ENCODE data around the gene BTBD1.
A peak's percentile ranks its signal among the peaks of the same experiment; 100 is the strongest.

BTBD1 gene

GRCh38 chr15:82995938-82996337 lies 71.1 kb downstream of the BTBD1 start:
- DNase-seq (ENCODE audit: low read depth in 1 of 2, low spot score in 1 of 2): no peak

DNA sequence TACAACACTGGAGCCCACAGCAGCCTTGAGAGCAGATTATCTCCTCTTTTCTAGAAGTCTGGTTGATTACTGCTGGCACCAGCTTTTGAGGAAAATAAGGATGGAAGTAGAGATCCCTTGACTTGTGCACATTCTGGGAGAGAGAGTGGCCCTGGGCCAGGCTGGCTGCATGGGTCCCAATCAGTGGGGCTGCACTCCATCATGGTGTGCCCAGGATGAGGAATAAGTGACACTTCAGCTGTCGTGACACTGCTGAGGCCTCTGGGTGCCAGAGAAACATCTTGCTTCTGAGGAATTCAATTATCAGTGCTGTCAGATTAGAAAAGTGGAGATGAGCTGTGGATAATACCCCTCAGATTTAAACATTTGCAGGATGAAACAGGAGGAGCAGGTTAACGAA lies 72.0 kb downstream of the BTBD1 start:
- no peak for DNase-seq (ENCODE audit: low read depth in 1 of 2, low spot score in 1 of 2)

DNA sequence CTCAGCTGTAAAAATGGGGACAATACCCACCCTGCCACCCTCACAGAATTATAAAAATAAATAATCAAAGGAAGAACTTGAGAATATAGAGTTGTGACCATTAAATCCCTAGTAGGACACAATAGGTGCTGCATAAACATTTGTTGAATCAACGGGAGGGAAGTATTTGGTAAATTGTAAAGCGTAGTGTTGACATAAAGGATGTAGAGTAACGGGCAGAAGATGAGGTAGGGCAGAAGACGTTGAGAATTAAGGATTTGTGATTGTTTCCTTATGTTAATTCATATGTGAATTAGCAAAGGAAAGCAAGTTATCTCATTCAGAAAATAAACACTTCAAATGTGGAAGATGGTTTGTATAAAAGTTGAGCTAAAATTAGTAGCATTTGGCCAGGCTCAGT lies 73.9 kb downstream of the BTBD1 start:
- no peak for DNase-seq (ENCODE audit: low read depth in 1 of 2, low spot score in 1 of 2)

- no peak for DNase-seq (ENCODE audit: low read depth in 1 of 2, low spot score in 1 of 2)
These were observed 74.5 kb downstream of the BTBD1 start for GRCh38 chr15:82992436-82992998.

DNA sequence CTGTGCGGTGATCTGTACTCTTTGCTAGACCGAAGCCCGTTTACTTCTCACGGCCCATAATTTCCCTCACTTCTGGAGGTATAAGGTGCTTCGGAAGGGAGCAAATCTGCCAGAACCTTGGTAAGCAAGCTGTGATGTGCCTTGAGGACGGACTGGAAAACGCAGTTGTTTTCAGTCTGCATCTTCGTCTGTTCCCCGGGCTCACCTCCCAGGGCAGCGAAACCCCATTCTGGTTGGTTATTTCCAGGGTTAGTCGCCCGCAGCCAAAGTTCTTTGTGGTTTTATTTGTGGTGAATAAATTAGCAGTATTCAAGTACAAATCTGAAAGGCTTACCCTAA lies 80.6 kb downstream of the BTBD1 start:
- DNase-seq (ENCODE audit: low read depth in 1 of 2, low spot score in 1 of 2): no peak

DNA sequence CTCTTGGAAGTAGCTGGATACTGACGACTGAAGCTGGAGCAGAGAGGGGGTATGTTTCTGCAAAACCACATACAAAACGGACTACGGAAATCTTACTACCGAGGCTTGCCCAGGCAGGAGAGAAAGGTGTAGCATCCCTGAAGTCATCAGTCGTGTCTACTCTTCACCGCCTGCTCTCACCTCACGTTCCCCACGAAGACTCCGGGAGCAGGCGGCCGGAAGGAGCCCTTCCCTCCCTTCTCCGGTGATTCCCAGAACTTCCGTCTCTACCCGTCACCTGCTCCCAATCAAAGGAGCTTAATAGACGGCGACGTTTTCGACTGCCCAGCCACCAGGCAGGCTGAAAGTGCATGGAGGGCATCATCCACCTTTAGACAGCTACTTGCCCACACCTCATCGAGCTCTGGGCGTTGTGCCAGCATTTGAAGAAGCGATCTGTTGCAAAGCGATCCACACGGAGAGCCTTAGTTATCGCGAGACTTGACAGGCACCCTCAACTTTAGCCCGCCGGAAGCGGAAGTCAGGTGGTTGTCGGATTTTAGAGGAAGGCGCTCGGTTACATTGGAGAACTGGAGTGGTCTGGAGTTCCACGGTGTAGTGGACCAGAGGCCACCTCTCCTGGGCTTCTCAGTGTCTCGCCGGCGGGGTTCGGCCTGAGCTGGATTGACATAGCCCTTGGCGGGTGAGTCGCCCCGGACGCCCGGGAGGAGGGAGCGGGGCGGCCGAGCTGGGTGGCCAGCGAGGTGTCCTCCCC lies 81.2 kb downstream of the BTBD1 start, which contains the start of gene RAMAC:
TSS of gene RAMAC (plus strand) at position 523 of the 754 bp plus-strand sequence. CDS start 2,809 bp downstream, outside the sequence.
- peak; percentile 71 to 79 for DNase-seq (ENCODE audit: low read depth in 1 of 2, low spot score in 1 of 2)

GRCh38 chr15:82980981-82981380 lies 86.1 kb downstream of the BTBD1 start:
- no peak for DNase-seq (ENCODE audit: low read depth in 1 of 2, low spot score in 1 of 2)

DNA sequence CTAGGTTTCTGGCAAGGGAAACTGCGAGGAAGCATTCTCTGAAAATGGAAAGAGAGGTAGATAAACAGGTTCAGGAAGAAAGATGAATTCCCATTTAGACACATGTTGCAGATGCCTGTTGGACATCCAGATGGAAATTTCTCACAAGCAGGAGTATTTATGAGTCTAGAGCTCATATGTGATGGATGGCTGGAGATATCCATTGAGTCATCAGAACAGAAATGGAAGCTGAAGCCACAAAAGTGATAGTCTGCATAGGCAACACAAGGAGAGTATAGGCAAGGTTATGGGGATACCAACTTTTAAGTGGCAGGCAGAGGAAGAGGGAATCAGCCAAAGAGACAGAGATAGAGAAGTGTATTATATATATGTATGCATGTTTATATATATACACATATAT lies 87.3 kb downstream of the BTBD1 start:
- DNase-seq (ENCODE audit: low read depth in 1 of 2, low spot score in 1 of 2): no peak

- no peak for DNase-seq (ENCODE audit: low read depth in 1 of 2, low spot score in 1 of 2)
These were observed 88.6 kb downstream of the BTBD1 start for GRCh38 chr15:82978438-82978837.

- DNase-seq (ENCODE audit: low read depth in 1 of 2, low spot score in 1 of 2): no peak
These were observed 90.0 kb downstream of the BTBD1 start for GRCh38 chr15:82977076-82977475.

DNA sequence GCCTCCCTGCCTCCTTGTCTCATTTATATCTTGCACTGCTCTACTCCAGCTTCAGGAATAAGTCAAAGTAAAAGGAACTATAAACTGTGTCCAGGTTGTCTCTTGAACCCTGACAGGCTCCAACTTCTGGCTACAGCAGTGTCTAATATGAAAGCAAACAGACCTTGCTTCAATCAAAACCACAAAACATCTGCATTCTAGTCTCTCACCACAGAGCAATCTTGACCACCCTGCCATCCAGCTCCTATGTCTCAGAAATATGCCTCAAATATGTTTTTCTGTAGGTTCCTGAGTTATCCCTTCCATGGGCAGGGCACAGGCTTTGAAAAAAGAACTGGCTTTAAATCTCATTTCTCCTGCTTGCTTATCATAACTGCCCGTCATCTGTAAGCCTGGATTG lies 94.1 kb downstream of the BTBD1 start:
- DNase-seq (ENCODE audit: low read depth in 1 of 2, low spot score in 1 of 2): no peak

DNA sequence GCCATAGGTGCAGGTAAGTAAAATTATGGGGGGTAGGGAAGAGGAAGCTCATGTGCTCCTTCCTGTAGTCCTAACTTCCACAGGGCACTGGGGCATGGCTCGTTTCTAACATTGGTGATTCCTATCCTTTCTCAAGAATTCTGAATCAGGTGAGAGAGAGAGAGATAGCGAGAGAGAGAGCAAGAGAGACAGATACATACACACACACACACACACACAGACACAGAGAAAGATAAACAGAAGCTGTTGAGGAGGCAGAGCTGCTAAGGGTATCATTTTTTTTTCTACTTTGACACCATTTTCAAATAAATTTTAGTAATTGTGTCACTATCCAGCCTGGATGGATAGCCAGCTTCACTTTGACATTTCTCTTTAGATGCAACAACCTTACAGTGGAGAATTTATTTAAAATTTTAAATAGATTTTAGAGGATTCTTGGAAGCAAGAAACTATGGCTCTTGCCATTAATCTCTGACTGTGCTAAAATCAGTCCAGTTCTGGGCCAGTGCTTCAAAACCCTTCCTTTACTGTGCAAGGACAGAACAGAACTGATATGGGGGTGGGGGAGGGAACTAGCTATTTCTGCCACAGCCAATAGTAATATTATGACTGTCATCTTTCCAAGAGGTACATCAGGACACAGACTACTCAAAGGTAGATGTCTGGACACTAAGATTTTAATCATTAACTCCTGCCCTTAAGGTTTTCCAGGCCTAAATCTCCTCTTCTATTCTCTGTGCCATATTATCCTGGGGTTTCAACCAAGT lies 95.7 kb downstream of the BTBD1 start:
- no peak for DNase-seq (ENCODE audit: low read depth in 1 of 2, low spot score in 1 of 2)

- no peak for DNase-seq (ENCODE audit: low read depth in 1 of 2, low spot score in 1 of 2)
These were observed 96.4 kb downstream of the BTBD1 start for GRCh38 chr15:82970696-82971095.

DNA sequence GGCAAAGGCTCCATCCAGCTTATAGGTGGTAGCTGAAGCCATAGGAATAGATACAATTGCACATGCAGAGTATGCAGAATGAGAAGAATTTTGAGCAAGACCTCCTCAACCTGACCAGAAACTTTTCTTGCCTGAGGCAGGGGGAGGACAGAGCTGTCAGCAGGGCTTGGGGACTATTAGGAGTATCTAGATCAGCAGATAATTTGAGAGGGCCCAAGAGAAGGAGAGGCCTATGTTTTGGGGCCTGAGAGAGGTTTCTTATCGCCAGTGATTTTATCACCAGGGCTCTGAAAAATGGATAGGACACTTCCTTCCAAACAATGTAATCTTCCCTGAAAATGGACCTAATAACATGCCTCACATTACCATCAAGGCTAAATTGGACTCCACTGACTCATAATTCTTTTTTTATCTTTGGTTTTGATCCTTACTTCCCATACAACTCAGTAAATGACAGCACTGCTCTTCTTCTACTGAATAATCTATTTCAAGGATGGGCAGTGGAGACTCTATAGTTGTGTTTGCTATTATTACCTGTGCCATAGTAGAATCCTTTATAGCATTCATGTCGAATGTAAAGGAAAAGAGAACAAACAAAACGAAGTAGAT lies 96.9 kb downstream of the BTBD1 start:
- no peak for DNase-seq (ENCODE audit: low read depth in 1 of 2, low spot score in 1 of 2)

GRCh38 chr15:82969353-82969752 lies 97.7 kb downstream of the BTBD1 start:
- DNase-seq (ENCODE audit: low read depth in 1 of 2, low spot score in 1 of 2): no peak

DNA sequence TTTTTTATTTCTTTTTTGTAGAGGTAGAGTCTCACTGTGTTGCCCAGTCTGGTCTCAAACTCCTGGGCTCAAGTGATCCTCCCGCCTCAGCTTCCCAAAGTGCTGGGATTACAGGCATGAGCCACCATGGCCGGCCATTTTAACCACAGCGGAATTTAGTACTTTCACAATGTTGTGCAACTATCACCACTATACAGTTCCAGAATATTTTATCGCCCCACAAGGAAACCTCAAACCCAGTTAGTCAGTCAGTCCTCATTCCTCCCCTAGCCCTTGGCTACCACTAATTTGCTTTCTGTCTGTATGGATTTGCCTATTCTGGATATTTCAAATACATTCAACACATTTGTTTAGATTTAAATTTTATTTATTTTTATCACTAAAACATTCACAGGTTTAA lies 99.0 kb downstream of the BTBD1 start:
- DNase-seq (ENCODE audit: low read depth in 1 of 2, low spot score in 1 of 2): no peak

DNA sequence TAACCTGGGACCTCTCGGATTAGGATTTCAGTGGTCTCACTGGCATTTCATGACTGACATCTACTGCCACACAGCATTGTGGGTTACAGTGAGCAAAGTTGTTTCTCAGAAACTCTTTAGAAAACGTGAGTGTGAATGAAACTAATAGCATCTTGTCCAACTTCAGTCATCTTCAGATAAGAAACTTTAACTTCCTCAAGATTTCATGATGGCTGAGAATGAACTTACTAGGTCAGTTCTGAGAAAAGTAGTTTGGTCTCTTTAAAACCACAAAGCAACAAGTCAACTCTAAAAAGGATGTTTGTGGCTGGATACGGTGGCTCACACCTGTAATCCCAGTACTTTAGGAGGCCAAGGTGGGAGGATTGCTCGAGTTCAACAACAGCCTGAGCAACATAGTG lies 100.4 kb downstream of the BTBD1 start:
- no peak for DNase-seq (ENCODE audit: low read depth in 1 of 2, low spot score in 1 of 2)

All from stimulated activated CD4-positive, alpha-beta T cell treated with anti-CD3 and anti-CD28 coated beads, Interleukin-15, amount 100 ng/mL, for 1 hour (primary cell).